ENCODE data around the gene LST1.

DNA sequence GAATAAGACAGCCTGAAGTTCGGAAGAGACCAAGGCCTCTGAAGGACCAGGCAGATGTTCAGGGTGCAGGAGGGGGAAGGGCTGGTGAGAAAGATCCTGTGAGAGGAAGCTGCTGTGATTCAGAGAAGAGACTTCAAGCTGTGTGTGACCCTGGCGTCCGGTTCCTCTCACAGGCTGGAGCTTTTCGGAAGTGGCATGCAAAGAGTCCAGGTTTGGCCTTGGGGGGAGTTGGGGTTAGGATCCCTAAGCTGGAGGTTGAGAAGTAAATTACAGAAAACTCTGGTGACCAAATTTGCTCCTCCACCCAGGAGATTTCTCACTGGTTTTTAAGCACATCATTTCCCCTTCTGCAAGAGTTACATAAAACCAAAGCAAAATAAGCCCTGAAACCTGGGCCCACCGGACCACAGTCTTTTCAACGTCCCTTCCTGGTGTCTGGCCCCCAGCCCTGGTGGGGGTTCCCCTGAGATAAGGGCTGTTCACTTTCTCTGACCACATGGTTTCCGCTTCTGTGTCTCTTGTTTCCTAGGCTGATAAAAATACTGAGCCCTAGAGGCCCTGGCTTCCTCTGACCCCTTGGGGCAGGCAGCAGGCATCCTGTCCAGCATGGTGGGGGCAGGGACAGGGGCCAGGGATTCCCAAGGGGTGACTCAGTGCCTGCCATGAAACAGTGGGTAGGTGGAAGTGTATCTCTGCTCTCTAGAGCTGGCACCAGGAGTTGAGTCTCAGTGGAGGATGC lies 25.9 kb upstream of the LST1 start:
- TF ChIP-seq, protein P1, sequence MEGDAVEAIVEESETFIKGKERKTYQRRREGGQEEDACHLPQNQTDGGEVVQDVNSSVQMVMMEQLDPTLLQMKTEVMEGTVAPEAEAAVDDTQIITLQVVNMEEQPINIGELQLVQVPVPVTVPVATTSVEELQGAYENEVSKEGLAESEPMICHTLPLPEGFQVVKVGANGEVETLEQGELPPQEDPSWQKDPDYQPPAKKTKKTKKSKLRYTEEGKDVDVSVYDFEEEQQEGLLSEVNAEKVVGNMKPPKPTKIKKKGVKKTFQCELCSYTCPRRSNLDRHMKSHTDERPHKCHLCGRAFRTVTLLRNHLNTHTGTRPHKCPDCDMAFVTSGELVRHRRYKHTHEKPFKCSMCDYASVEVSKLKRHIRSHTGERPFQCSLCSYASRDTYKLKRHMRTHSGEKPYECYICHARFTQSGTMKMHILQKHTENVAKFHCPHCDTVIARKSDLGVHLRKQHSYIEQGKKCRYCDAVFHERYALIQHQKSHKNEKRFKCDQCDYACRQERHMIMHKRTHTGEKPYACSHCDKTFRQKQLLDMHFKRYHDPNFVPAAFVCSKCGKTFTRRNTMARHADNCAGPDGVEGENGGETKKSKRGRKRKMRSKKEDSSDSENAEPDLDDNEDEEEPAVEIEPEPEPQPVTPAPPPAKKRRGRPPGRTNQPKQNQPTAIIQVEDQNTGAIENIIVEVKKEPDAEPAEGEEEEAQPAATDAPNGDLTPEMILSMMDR (IDR thresholded peaks at IDR 0.05; ENCODE audit: low read depth, low read length, poor library complexity, severe bottlenecking) = no peak
- TF ChIP-seq EZH2phosphoT487 (IDR thresholded peaks at IDR 0.05; ENCODE audit: borderline replicate concordance, low read length) = no peak
